Activated CD8-positive, alpha-beta T cell treated with anti-CD3 and anti-CD28 coated beads, Interleukin-2, amount 10 ng/mL, durations not matched to agents 7 days and 5 days (primary cell): ENCODE data around the gene VAV2. TPM values are rescaled to one million over a fixed set of nuclear protein-coding genes. Genes with fewer than 3 reads are reported as not detected.

Experiments used
- ATAC-seq: fragments of 150-1000 bp; cut with Tn5 transposase; one replicate; pipeline ENCODE4 v1.10.0; 2021; ENCODE audit warnings: moderate library complexity
- CTCF ChIA-PET: fragments of 350-600 bp; sonication (Branson Sonifier 250); formaldehyde crosslinking; loops from one replicate; lab custom pipeline; 2021; ENCODE audit warnings: antibody characterized with exemption; lab: Charles Lee
- POLR2A ChIA-PET: fragments of 350-600 bp; sonication (Branson Sonifier 250); formaldehyde crosslinking; loops from one replicate; lab custom pipeline; 2021; ENCODE audit warnings: antibody characterized with exemption; lab: Charles Lee
- DNase-seq: peaks from one replicate; pipeline ENCODE4 v3.0.0-alpha.2; 2020
- H3K27ac Mint-ChIP-seq: one replicate; pipeline ENCODE4 v1.8.0; 2021; ENCODE audit warnings: mild to moderate bottlenecking, mixed read lengths
- H3K27me3 Mint-ChIP-seq: one replicate; pipeline ENCODE4 v1.8.0; 2021; ENCODE audit warnings: low read depth, mixed read lengths
- H3K36me3 Mint-ChIP-seq: one replicate; pipeline ENCODE4 v1.8.0; 2021; ENCODE audit warnings: low read depth, mixed read lengths
- H3K4me1 Mint-ChIP-seq: one replicate; pipeline ENCODE4 v1.8.0; 2021; ENCODE audit warnings: low read depth, mixed read lengths
- H3K4me3 Mint-ChIP-seq: one replicate; pipeline ENCODE4 v1.8.0; 2021; ENCODE audit warnings: mild to moderate bottlenecking, mixed read lengths
- H3K9me3 Mint-ChIP-seq: one replicate; pipeline ENCODE4 v1.8.0; 2022; ENCODE audit warnings: mixed read lengths; ENCODE audit not compliant: insufficient read depth
- total RNA-seq, 2 experiments: library from RNA; stranded (reverse); gene quantifications; one replicate each; pipeline ENCODE4 v1.2.3, GENCODE V29; 2021

Gene VAV2
- total RNA-seq, 2 experiments from 2014 or later, result 10.1 to 10.3 TPM

GRCh38 chr9:133854048-133854447 is 138.1 kb downstream of the VAV2 start:
- Mint-ChIP-seq H3K9me3 (no peaks in the 10 kb centered on the region), H3K27ac (no peak overlapping the region), H3K4me1 (no peaks in the 10 kb centered on the region), H3K4me3 (no peak overlapping the region), H3K36me3 (no peaks in the 10 kb centered on the region), H3K27me3 (no peaks in the 10 kb centered on the region)
- ChIA-PET CTCF (no interaction called here), POLR2A (no interaction called here)
- ATAC-seq (no peak), DNase-seq (no peak)

GRCh38 chr9:133853331-133853730 is 138.8 kb downstream of the VAV2 start:
- CTCF ChIA-PET, result no interaction called here
- no peaks in the 10 kb centered on the region for H3K9me3 Mint-ChIP-seq
- H3K4me3 Mint-ChIP-seq, result no peak overlapping the region
- ATAC-seq (no peak), DNase-seq (no peak)
- no peaks in the 10 kb centered on the region for H3K27me3 Mint-ChIP-seq
- POLR2A ChIA-PET, result no interaction called here
- H3K4me1 Mint-ChIP-seq, result no peaks in the 10 kb centered on the region
- H3K36me3 Mint-ChIP-seq, result no peaks in the 10 kb centered on the region
- H3K27ac Mint-ChIP-seq, result no peak overlapping the region

DNA sequence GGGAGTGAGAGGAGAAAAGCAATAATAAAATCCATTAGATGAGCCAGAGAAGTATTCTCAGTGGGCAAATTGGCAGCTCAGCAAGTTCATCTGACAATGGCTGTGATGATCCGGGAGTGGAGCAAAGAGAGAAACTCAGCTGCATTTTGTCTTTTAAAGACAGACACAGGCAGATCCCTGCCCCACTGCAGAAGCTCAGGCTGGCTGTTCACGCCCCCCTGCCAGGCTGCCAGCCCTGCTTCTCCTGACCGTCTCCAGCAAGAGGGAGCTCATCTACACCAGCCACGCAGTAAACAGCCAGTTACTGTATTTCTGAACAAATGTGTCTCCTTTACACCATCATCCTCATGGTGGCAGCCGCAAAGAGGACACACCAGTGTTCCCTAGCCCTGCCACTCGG is 139.7 kb downstream of the VAV2 start:
- ChIA-PET POLR2A (no interaction called here), CTCF (no interaction called here)
- Mint-ChIP-seq H3K27ac (no peak overlapping the region), H3K36me3 (no peaks in the 10 kb centered on the region), H3K4me1 (no peaks in the 10 kb centered on the region), H3K27me3 (no peaks in the 10 kb centered on the region), H3K4me3 (no peak overlapping the region), H3K9me3 (no peaks in the 10 kb centered on the region)
- no peak for DNase-seq
- ATAC-seq, result no peak

GRCh38 chr9:133851693-133852092 is 140.4 kb downstream of the VAV2 start:
- Mint-ChIP-seq H3K9me3 (no peaks in the 10 kb centered on the region), H3K36me3 (no peaks in the 10 kb centered on the region), H3K27me3 (no peaks in the 10 kb centered on the region), H3K4me1 (no peaks in the 10 kb centered on the region), H3K4me3 (no peak overlapping the region), H3K27ac (no peak overlapping the region)
- CTCF ChIA-PET, result no interaction called here
- POLR2A ChIA-PET, result no interaction called here
- DNase-seq, result no peak
- no peak for ATAC-seq

GRCh38 chr9:133850937-133851336 is 141.2 kb downstream of the VAV2 start:
- H3K27ac Mint-ChIP-seq, result no peak overlapping the region
- ChIA-PET POLR2A (interaction anchor here (0.6 kb wide), 1 partner anchor 16 kb away, joined by 3 read pairs; no protein-coding TSS in a partner anchor), CTCF (no interaction called here)
- H3K9me3 Mint-ChIP-seq, result no peaks in the 10 kb centered on the region
- H3K4me3 Mint-ChIP-seq, result no peak overlapping the region
- no peaks in the 10 kb centered on the region for H3K36me3 Mint-ChIP-seq
- no peaks in the 10 kb centered on the region for H3K4me1 Mint-ChIP-seq
- H3K27me3 Mint-ChIP-seq, result no peaks in the 10 kb centered on the region
- no peak for ATAC-seq
- no peak for DNase-seq

- no peak overlapping the region for H3K27ac Mint-ChIP-seq
- ChIA-PET CTCF (no interaction called here), POLR2A (interaction anchor here (0.6 kb wide), 1 partner anchor 15 kb away, joined by 3 read pairs; no protein-coding TSS in a partner anchor)
- no peaks in the 10 kb centered on the region for H3K9me3 Mint-ChIP-seq
- DNase-seq (no peak), ATAC-seq (no peak)
- no peaks in the 10 kb centered on the region for H3K36me3 Mint-ChIP-seq
- no peak overlapping the region for H3K4me3 Mint-ChIP-seq
- peaks cover 4% of the 10 kb centered on the region for H3K4me1 Mint-ChIP-seq
- H3K27me3 Mint-ChIP-seq, result no peaks in the 10 kb centered on the region
These were observed 142.0 kb downstream of the VAV2 start for GRCh38 chr9:133850161-133850560.

- no peak overlapping the region for H3K27ac Mint-ChIP-seq
- ATAC-seq (no peak), DNase-seq (no peak)
- no peaks in the 10 kb centered on the region for H3K27me3 Mint-ChIP-seq
- ChIA-PET CTCF (no interaction called here), POLR2A (no interaction called here)
- H3K4me1 Mint-ChIP-seq, result peaks cover 7% of the 10 kb centered on the region
- no peak overlapping the region for H3K4me3 Mint-ChIP-seq
- H3K36me3 Mint-ChIP-seq, result no peaks in the 10 kb centered on the region
- no peaks in the 10 kb centered on the region for H3K9me3 Mint-ChIP-seq
These were observed 142.9 kb downstream of the VAV2 start for GRCh38 chr9:133849110-133849670.

GRCh38 chr9:133848471-133849109 is 143.5 kb downstream of the VAV2 start:
- H3K4me3 Mint-ChIP-seq, result no peak overlapping the region
- H3K4me1 Mint-ChIP-seq, result peaks cover 7% of the 10 kb centered on the region
- no peaks in the 10 kb centered on the region for H3K36me3 Mint-ChIP-seq
- CTCF ChIA-PET, result no interaction called here
- no peaks in the 10 kb centered on the region for H3K27me3 Mint-ChIP-seq
- H3K27ac Mint-ChIP-seq, result no peak overlapping the region
- no peaks in the 10 kb centered on the region for H3K9me3 Mint-ChIP-seq
- POLR2A ChIA-PET, result no interaction called here
- DNase-seq (no peak), ATAC-seq (no peak)

GRCh38 chr9:133846483-133847090 is 145.5 kb downstream of the VAV2 start:
- CTCF ChIA-PET, result no interaction called here
- no peaks in the 10 kb centered on the region for H3K27me3 Mint-ChIP-seq
- H3K36me3 Mint-ChIP-seq, result no peaks in the 10 kb centered on the region
- H3K9me3 Mint-ChIP-seq, result no peaks in the 10 kb centered on the region
- peaks cover 7% of the 10 kb centered on the region for H3K4me1 Mint-ChIP-seq
- H3K4me3 Mint-ChIP-seq, result no peak overlapping the region
- DNase-seq (no peak), ATAC-seq (no peak)
- H3K27ac Mint-ChIP-seq, result no peak overlapping the region
- POLR2A ChIA-PET, result no interaction called here

- DNase-seq, result no peak
- Mint-ChIP-seq H3K27me3 (no peaks in the 10 kb centered on the region), H3K36me3 (no peaks in the 10 kb centered on the region), H3K4me3 (no peak overlapping the region), H3K9me3 (no peaks in the 10 kb centered on the region), H3K27ac (no peak overlapping the region), H3K4me1 (peaks cover 7% of the 10 kb centered on the region)
- ChIA-PET CTCF (interaction anchor here (1.4 kb wide), 1 partner anchor 149 kb away, joined by 4 read pairs; no protein-coding TSS in a partner anchor), POLR2A (no interaction called here)
- no peak for ATAC-seq
These were observed 146.7 kb downstream of the VAV2 start for GRCh38 chr9:133845440-133845839.

DNA sequence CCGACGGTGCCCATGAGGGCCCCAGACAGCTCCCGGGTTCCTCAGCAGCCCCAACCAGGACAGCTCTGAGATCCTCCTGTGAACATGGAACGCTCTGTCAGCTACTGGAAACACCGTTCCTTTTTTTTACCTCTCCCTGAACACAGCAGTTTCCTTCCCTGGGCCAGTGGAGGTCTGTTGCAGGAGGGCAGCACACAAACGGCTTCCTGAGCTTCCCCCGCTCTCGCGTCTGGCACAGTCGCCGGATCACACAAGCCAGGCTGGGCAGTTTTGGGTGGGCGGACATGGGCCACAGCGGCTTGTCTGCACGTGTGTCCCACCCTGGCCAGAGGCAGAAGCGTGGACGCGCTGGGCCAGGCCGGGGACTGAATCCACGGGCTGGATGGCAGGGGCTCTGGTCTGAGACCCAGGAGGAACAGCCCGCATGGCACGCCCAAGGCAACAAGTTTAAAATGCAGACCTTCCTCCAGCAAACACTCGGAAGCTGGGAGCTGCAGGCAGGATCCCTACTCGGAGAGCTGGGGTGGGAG is 147.2 kb downstream of the VAV2 start:
- H3K9me3 Mint-ChIP-seq, result no peaks in the 10 kb centered on the region
- CTCF ChIA-PET, result interaction anchor here (1.4 kb wide), 1 partner anchor 150 kb away, joined by 4 read pairs; no protein-coding TSS in a partner anchor
- no peak overlapping the region for H3K27ac Mint-ChIP-seq

DNA sequence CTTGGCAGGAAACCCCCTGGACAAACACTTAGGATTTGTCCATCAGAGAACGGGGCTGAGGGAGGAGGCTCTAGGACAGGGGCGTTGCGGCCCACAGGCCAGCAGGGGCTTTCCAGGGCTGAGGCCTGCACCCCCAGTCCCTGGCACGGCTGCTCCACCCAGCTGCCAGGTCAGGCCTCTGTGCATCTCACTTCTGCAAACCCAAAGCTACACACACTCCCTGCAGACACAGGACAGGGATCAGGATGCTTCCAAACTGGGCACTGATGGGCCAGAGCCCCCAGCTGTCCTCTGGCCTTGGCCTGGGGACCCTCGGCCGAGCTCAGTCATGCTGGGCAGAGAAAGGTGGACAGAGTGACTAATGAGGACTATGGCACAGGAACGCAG is 147.7 kb downstream of the VAV2 start:
- no peak overlapping the region for H3K27ac Mint-ChIP-seq
- DNase-seq, result no peak
- no peaks in the 10 kb centered on the region for H3K9me3 Mint-ChIP-seq
- H3K27me3 Mint-ChIP-seq, result no peaks in the 10 kb centered on the region
- POLR2A ChIA-PET, result no interaction called here
- H3K36me3 Mint-ChIP-seq, result no peaks in the 10 kb centered on the region
- no peak overlapping the region for H3K4me3 Mint-ChIP-seq
- H3K4me1 Mint-ChIP-seq, result peaks cover 7% of the 10 kb centered on the region
- no peak for ATAC-seq
- CTCF ChIA-PET, result interaction anchor here (1.4 kb wide), 1 partner anchor 150 kb away, joined by 4 read pairs; no protein-coding TSS in a partner anchor

More for the DNA sequence above, 147.2 kb downstream of the VAV2 start:
- POLR2A ChIA-PET, result no interaction called here
- Mint-ChIP-seq H3K4me1 (peaks cover 7% of the 10 kb centered on the region), H3K27me3 (no peaks in the 10 kb centered on the region), H3K4me3 (no peak overlapping the region), H3K36me3 (no peaks in the 10 kb centered on the region)
- ATAC-seq, result no peak
- DNase-seq, result no peak
